GM19452 (cell line): Measurements from ENCODE around the gene IKBKG.
"Not testable (repeated sequence)": the region's sequence is repeated elsewhere in the genome, so short reads cannot be mapped to it uniquely, and the experiment has no call there.

Experiments used
- ATAC-seq: cut with Tn5 transposase; IDR thresholded peaks from one replicate; pipeline ENCODE4 v1.9.1; 2021; ENCODE audit not compliant: unreplicated experiment

The IKBKG gene

DNA sequence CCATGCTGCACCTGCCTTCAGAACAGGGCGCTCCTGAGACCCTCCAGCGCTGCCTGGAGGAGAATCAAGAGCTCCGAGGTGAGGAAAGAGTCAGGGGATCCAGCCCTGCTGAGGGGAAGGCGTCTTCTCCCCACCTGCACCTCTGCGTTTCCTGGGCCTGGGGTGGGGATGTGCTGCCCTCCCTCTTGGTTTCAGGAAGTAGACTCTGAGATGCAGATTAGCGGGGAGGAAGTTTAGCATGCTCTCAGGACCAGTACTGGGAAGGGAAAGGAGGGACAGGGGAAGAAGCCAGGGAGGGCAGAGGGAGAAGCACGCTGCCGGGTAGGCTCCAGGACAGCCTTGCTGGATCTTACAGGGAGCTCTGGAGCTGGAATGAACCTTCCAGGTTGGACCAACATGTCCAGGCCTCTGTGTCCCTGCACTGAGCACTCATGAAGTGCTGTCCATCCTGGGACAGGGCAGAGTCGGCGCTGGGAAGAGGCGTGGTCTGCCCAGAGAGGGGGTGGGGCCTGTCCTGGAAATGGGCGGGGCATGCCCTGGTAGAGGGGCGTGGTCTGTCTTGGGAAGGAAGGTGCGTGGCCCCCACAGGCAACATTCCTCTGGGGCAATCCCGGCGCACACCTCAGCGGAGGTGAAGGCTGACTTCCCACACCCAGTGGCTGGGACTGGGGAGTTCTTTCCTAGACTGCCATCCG is 4.8 kb downstream of the IKBKG start:
- ATAC-seq: not testable (repeated sequence)

DNA sequence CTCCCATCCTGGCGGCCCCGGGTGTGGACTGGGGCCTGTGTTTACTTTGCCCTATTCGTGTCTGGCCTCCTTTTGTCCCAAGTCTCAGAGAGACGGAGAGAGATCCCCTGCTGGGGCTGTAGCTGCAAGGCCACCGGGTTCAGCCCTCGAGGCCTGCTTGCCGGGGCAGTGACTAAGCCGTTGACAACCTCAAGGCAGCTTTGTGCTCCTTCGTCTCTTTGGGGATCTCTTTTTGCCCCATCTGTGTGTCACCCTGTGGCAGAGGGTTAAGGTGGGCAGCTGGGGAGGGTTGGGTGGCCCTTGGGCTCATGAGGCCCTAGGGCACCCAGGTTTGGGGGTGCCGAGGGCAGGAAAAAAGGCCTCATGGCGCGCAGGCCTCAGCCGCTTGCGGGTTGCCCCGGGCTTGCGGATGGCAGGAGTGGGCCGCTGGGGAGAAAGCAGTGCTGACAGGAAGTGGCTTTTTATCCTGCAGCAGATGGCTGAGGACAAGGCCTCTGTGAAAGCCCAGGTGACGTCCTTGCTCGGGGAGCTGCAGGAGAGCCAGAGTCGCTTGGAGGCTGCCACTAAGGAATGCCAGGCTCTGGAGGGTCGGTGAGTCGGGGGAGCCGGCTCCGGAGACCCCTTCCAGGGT is 10.8 kb downstream of the IKBKG start:
- ATAC-seq: not testable (repeated sequence)

- not testable (repeated sequence) for ATAC-seq
Measured at GRCh38 chrX:154558896-154559295, 11.5 kb downstream of the IKBKG start.

GRCh38 chrX:154560326-154560725 is 12.9 kb downstream of the IKBKG start:
- not testable (repeated sequence) for ATAC-seq

- not testable (repeated sequence) for ATAC-seq
Measured at GRCh38 chrX:154562295-154562694, 14.9 kb downstream of the IKBKG start.

DNA sequence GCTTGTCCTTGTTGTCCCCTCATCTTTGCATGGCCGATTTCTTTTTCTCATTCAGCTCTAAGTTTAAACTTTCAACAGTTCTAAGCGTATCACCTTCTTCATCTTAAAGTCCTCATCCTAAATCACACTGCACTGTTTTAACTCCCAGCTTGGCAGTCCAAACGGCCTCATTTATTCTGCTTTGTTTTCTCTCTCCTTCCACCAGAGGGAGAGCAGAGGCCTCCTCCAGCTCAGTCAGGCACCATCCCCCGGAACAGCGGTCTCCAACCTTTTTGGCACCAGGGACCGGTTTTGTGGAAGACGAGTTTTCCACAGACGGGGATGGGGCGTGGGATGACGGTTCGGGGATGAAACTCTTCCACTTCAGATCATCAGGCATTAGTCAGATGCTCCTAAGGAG is 22.9 kb downstream of the IKBKG start:
- not testable (repeated sequence) for ATAC-seq

- not testable (repeated sequence) for ATAC-seq
Measured at GRCh38 chrX:154573061-154573460, 25.6 kb downstream of the IKBKG start.

DNA sequence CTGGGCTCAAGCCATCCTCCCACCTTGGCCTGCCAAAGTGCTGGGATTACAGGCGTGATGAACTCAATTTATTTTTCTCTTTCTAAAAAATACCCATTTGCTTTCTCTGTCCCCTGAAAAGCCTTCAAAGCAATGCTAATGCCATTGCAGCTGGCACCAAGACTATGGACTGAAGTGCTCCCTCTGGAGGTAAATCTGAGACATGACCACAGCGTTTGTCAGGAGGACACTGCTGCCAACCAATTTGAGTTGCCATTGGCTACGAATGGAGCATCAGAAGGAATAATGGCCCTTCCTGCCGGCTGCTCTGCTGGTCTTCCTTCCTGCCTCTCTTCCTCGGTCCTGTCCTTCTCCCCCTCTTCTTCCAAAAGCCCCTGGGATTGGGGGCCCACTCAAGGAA is 27.7 kb downstream of the IKBKG start:
- not testable (repeated sequence) for ATAC-seq

- ATAC-seq: not testable (repeated sequence)
Measured at GRCh38 chrX:154582994-154583393, 35.6 kb downstream of the IKBKG start.

DNA sequence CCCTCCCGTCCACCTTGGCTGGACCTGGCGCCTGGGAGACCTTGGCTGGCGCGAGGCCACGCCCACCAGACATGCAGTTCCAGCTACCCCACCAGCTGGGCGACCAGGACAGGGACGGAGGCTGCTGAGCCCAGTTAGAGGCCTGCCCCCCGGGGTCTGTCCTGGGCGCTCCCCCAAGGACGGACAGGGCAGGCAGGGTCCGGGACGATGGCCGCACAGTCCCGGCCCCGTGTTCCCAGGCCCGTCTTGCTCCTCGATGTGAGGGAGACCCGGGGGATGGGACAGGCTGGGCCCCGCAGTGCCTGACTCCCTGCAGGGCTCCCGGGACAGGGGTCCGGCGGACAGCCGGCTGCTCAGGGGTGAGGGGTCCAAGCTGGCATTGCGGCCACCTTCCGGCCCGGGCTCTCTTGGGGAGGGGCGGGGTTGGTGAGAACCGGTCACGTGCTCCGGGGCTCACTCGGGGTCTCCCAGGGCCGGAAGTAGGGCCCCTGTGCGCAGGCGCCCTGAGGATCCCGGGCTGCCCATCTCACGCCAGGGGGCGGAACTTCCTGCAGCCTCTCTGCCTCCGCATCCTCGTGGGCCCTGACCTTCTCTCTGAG is 37.3 kb downstream of the IKBKG start, which contains the start of gene CTAG1A:
TSS of gene CTAG1A (plus strand) at position 549 of the 599 bp plus-strand sequence. CDS start 74 bp downstream, outside the sequence.
- ATAC-seq: not testable (repeated sequence)

DNA sequence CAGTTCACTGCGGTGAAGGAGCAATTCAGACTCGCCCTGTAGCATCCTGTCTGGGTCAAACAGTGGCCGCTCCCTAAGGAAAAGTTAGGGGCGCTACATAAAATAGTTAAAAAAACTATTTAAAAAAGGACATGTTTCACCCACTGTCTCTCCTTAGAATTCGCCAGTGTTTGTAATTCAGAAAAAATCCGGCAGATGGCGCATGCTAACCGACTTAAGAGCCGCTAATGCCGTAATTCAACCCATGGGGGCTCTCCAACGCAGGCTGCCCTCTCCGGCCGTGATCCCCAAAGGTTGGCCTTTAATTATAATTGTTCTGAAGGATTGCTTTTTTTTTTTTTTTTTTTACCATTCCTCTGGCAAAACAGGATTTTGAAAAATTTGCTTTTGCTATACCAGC is 43.0 kb downstream of the IKBKG start:
- not testable (repeated sequence) for ATAC-seq

- ATAC-seq: no peak
Measured at GRCh38 chrX:154592505-154592904, 45.1 kb downstream of the IKBKG start.

- no peak for ATAC-seq
Measured at GRCh38 chrX:154593201-154593600, 45.8 kb downstream of the IKBKG start.

GRCh38 chrX:154594491-154594890 is 47.1 kb downstream of the IKBKG start:
- ATAC-seq: no peak

DNA sequence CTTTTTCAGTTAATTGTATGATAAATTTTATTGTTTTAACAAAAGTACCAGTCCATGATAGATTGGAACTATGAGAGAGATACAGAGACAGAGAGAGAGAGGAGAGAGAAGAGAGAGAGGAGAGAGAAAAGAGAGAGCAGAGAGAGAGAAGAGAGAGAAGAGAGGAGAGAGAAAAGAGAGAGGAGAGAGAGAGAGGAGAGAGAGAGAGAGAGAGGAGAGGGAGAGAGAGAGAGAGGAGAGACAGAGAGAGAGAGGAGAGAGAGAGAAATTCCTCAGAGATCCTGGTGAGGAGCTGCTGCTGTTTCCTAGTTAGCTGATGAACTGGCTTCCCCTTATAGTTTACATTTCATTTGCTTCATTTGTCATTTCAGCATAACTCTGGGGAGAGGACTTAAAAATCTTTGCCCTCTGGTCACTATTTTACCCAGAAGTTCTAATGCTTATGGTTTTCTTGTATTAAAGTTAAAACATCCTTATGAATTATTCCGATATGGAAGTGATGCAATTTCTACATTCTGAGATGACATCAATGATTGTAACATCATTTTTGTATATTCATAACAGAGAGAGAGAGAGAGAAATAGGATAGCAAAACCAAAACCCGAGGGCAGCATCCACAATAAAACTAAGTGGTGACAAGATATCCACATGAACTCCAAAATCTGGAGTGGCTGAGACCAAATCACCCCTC is 48.3 kb downstream of the IKBKG start:
- no peak for ATAC-seq

DNA sequence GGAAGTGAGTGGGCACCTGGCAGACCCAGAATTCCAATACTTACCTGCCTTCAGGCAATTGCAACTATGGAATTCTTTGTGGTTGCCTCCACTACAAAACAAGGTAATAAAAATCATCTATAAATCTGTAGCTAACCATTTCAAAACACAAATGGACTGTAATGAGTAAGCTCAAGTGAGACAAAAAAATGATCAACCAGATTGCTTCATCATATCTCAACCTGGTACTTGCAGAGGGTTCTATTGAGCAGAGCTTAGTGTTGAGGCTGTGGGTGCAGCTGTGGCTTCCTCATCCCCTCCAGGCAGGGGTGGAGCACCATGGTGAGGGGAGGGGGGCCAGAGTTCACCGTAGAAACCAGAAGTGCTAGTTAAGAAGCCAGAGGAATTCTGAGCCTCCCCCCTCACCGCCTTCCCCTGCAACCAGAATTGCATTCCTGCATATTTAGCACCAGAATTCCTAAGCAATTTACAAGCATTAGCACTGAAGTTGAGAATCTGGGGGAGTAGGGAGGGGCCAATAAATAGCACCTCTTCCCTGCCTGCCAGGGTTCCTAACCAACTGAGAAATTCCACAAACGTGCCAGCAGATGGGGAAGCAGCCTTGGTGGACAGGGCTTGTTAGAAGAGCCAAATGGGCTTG is 49.0 kb downstream of the IKBKG start:
- ATAC-seq: no peak

- no peak for ATAC-seq
Measured at GRCh38 chrX:154597221-154597620, 49.8 kb downstream of the IKBKG start.

GRCh38 chrX:154598656-154599055 is 51.2 kb downstream of the IKBKG start:
- no peak for ATAC-seq

DNA sequence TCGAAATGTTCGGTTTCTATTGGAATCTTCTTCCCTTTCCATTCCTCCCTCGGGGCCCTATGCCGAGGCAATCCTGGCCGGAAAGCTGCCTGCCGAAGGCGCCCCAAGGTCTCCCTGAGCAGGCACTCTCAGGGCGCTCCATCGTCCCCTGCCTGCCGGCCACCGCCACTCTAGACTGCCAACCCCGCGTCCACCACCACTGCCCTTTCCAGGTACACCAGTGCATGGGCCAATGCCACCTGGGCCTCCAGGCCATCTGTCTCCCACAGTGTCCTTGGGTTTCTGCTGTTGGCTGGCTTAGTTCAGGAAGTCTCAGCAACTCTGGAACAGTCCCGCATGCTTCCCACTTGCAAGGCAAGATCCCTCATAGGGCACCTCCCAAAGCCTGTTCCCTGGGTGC is 52.1 kb downstream of the IKBKG start:
- ATAC-seq: no peak

DNA sequence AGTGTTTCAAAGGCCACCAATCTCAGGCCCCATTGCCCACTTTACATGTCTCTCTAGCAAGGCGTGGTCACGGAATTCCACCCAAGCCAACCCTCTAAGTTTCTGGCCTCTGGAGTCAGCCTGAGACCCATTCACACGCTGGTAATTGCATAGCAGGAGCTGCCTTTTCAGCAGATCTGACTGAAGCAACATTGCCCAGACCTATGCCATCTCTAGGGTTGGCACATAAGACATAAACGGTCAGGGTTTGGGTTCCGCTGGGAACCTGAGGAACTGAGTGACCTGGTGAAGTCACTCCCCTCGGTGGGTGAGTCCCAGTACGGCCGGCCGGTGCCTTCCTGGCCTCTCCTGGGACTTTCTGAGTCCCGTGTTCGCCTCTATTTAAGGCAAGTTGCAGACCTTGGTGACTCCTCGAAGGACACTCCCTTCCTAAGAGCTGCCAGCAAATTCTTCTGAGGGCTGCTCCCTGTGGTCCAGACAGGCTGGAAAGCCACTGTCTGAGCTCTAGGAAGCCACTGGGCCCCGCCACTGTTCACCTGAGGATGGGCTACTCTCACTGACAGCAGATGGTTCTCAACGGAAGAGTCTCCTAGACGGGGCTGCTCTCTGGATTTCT is 53.4 kb downstream of the IKBKG start:
- no peak for ATAC-seq

- ATAC-seq: no peak
Measured at GRCh38 chrX:154602226-154602625, 54.8 kb downstream of the IKBKG start.
